Activated CD8-positive, alpha-beta memory T cell treated with anti-CD3 and anti-CD28 coated beads for 24 hours (primary cell): ENCODE measurements around the gene PTPRM.

Experiments used
- DNase-seq: peaks from one replicate; pipeline ENCODE4 v3.0.0-alpha.2; 2020

PTPRM gene

GRCh38 chr18:7630731-7631442, 63.8 kb downstream of the PTPRM start:
- no peak for DNase-seq

DNA sequence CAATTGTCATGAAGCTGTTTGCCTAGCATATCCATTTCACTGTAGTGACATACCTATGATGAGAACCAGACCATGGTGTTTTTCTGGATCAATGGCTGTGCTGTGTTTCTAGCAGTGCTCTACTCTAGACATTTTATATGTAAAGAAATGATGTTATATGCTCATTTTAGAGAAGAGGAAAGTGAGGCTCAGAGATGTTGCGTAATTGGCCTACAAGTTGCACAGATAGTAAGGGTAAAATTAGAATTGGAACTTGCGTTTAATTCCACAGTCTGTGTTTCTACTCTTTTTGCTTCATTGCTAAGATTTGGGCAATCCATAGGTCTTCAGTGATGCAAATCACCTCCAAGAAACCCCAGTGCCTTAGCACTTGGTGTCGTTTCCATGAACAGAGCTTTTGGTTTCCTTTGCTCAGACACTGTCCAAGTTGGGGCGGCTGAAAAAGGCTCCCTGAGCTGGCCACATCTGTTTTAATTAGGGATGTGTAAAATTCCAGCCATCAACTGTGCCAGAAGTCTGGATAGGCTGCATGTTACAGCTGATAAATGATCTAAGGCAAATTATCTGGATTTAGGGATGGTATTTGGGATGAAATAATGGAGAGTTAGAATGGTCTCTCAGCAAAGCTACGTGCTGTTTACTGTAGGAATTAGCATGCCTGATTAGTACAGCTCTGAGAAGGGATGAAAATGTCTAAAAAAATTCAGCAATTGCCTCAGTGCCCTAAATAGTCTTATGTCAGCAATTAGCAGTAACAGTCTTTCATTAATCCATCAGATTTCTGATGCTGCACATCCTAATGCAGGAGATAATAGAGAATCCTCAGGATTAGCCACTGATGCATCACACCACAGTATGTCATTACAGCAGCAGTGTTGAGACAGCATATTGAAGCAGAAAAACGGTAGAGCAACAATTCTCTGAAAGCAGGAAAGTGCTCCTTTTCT, 65.3 kb downstream of the PTPRM start:
- no peak for DNase-seq

DNA sequence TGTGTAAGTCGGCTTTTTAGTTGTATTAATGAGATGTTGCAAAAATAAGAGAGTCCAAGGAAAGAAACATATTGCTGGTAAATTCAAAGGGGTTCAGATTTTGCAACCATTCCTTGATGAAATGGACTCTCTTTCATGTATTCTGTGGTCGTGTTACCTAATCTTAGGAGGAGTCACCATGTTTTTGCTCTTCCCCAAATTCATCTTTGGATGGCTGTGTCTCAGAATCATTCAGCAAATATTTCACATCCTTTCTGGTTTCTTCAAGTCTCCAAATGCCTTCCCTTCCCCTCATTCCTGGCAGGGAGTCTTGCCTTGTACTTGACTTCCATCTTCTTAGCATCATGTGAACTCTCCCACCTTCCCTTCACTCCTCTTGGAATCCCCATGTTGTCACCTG, 66.1 kb downstream of the PTPRM start:
- DNase-seq, result no peak

- no peak for DNase-seq
These were observed 68.8 kb downstream of the PTPRM start for GRCh38 chr18:7635948-7636347.

GRCh38 chr18:7637269-7637668, 70.2 kb downstream of the PTPRM start:
- no peak for DNase-seq

GRCh38 chr18:7638321-7638720, 71.2 kb downstream of the PTPRM start:
- no peak for DNase-seq

GRCh38 chr18:7641813-7642212, 74.7 kb downstream of the PTPRM start:
- DNase-seq, result no peak

GRCh38 chr18:7642331-7642890, 75.3 kb downstream of the PTPRM start:
- no peak for DNase-seq

GRCh38 chr18:7645756-7646155, 78.6 kb downstream of the PTPRM start:
- no peak for DNase-seq

DNA sequence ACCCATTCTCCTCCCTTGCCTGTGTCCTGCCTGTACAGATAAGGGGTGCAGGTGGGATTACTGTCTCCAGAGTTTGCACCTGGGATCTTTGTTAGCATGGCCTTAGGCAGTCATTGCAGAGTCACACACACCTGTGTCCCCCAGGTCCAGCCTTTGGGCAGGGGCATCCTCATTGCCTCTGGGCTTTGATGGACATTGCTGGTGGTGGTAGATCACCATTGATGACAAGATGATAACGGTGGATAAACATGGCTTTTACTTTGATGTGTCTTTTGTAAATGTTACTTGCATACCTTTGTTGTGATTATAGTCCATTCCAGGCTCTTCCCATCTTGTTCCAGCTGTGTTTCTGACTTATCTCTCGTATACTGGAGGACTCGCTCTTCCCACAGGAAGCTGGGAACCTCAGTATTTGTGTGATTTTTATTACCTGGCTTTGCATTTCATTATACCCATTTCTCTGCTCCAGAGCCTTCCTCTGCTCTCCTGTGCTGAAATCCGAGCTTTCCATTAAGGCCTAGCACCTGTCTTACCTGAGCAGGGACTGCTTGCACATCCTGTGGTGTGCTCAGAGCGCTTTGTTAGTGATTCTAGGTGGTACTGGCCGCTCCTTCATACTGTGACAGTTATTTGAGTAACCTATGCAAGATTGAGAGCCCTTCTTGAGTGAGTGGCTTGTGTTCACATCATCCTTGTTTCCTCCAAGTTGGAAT, 79.2 kb downstream of the PTPRM start:
- DNase-seq, result no peak

DNA sequence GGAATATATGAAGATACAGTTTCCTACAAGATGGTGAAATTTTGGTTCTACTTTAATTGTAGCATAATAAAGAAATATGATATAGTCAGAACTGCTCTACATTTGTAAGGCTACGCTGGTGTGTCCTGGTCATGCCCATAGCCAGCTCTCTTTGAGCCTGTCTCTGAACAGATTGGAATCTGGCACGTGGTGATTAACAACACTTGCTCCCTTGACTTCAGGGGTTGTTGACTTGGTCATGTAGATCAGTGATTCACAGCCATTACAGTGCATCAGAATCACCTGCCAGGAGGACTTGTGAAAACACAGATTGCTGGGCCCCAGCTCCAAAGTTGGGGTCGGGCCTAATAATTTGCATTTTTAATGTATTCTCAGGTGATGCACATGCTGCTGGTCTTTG, 80.4 kb downstream of the PTPRM start:
- no peak for DNase-seq

DNA sequence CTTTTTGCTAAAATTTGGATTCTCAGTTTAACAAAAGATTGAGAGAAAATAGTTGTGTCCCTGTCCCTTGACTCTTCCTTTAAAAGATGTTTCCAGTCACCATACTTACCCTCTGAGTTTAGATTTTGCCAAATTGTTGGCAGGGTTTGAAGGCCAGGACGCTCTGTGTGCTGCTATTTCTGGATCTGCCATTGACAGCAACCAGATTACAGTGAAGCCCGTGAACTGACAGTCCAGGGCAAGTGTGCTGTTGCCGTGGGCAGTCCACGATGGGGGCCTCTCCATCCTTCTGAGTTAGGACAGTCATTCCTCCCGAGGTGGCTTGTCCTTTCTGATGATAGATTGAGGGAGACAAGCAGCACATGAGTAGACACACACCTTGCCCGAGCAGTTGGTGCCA, 89.9 kb downstream of the PTPRM start:
- DNase-seq, result no peak

GRCh38 chr18:7657937-7658336, 90.8 kb downstream of the PTPRM start:
- no peak for DNase-seq

GRCh38 chr18:7658701-7659100, 91.6 kb downstream of the PTPRM start:
- DNase-seq, result no peak

DNA sequence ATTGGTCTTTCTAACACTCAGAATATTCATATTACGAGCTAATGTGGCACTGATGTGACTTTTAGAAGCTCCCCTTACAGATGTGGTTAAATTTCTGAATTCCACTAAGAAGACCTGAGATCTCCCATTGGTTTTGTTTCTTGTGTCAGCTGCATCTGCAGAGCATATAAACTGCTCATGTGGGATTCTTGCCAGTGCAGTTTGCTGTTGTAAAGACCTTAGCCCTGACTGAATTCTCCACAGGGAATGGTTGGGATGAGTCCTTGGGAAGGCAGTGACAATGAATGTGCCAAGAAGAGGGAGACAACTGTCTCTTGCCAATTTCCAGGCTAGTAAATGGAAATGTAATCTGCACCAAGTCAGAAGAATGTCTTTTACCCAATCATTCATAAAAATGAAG, 94.1 kb downstream of the PTPRM start:
- DNase-seq, result no peak

DNA sequence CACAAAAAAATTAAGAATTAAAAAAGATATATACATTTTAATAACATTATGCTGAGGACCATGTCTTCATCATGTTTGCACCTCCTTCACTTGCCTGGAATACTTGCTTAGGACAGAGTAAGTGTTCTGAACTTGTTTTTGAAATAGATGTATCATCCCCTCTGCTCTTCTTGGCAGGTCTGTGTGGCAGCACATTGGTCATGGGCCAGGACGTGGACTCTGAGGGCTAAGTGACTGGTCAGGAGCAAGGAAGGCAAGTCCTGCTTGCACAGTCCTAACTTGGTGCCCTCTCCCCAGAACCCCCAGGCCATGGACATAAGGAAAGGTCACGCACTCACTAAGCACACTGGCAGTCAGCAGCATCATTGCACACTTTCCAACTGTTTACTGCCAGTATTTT, 95.8 kb downstream of the PTPRM start:
- DNase-seq, result no peak

DNA sequence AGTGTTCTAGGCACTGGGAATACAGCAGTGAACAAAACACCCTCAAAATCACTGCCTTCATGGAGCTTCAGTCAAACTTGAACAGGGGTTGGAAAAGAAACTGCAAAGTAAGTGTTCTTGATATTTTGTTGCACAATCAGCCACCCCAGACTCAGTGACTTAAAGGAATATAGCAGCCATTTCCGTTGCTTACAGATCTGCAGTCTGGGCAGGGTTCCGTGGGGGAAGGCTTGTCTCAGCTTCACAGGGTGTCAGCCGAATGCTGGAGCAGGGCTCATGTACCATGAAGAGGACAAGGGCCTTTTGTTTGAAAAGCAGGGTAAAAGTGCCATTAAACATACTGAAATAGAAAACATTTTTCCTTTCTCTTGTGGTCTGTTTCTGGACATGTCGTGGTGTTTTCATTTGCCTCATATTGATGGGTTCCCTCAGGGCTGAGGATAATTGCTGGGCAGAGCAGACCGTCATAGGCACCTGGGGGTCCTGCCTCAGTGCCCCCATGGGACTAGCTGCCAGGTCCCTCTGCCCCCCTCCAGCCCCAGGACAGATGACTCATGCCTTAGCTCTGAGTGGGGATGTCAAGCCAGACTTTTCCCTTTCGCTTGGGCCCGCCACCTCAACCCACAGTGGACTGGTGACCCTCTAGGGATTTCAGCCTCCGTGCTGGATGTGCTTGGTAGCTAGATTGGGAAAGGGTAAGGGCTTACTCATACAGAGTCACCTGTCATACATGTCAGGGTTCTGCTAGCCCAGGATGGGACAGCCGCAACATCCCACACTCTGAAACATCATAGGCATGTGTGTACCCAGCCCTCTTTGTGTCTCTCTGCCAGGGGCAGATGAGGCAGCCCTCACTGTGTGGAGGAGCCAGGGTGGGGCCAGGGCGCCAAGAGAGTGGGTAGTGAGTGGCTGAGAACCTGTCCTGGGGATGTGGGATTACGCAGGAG, 96.5 kb downstream of the PTPRM start:
- DNase-seq, result no peak

DNA sequence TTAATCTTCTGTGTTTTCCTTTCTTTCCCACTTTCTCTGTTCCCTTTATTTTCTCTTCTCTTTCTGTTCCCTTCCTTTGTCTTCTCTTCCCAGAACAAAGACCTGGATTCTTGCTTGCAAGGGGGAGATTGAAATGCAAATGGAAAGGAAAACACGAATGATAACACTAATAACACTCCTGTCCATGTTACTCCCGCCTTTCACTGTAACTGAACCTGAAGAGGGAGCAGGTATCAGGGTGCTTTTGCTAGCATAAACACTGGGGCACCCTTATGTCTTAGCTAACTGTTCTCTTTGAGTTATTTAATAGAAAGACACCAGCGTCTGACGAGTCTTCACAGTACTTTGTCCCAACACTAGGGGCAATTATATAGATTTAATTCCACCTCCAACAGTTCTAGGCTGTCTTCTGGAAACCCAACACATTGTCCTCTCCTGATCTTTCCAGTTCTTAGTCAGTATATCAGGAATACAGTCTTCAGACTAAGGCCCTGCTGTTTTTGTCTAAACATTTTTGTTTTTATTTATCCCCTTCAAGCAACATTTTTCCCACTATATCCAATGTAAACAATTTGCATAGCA, 99.2 kb downstream of the PTPRM start:
- no peak for DNase-seq

- DNase-seq, result no peak
These were observed 101.3 kb downstream of the PTPRM start for GRCh38 chr18:7668392-7668791.

GRCh38 chr18:7669361-7669760, 102.2 kb downstream of the PTPRM start:
- no peak for DNase-seq

DNA sequence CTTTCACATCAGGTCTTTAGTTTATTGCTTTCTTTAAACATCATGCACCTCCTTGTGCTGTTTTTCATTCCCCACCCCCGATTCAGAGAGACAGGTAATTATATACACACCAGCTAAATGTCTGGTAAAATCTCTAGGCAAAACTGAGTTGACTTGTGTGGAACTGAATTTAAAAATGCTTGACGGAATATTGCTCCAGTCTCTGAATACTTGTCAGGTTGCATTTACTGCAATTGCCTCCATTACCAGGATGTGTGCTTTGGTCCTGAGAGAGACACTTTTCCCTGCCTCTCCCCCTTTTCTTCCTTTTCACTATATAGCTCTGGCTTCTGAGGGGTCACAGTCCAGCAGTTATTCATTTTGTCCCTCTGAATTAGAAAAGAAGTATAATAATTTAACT, 104.0 kb downstream of the PTPRM start:
- DNase-seq, result no peak
